Activated B cell treated with CpG ODN at 0.5 μM for 24 hours (primary cell): ENCODE results near the gene CHST12. TPM values are rescaled to one million over a fixed set of nuclear protein-coding genes. Genes with fewer than 3 reads are reported as not detected.
A peak's percentile ranks its signal among the peaks of the same experiment; 100 is the strongest.

Experiments used
- ATAC-seq: fragments of 200-7000 bp; cut with Tn5 transposase; one replicate; pipeline ENCODE4 v1.10.0; 2021; ENCODE audit warnings: low read depth, mild to moderate bottlenecking, moderate library complexity
- CTCF ChIA-PET: fragments of 350-600 bp; sonication (Branson Sonifier 250); formaldehyde crosslinking; loops from one replicate; lab custom pipeline; 2021; ENCODE audit warnings: antibody characterized with exemption; lab: Charles Lee
- POLR2A ChIA-PET: fragments of 350-600 bp; sonication (Branson Sonifier 250); formaldehyde crosslinking; loops from one replicate; lab custom pipeline; 2021; ENCODE audit warnings: antibody characterized with exemption; lab: Charles Lee
- DNase-seq: peaks from one replicate; pipeline ENCODE4 v3.0.0; 2022
- H3K27ac Mint-ChIP-seq: one replicate; pipeline ENCODE4 v1.8.0; 2020; ENCODE audit warnings: mixed read lengths
- H3K27me3 Mint-ChIP-seq: one replicate; pipeline ENCODE4 v1.8.0; 2021; ENCODE audit warnings: mixed read lengths
- H3K36me3 Mint-ChIP-seq: one replicate; pipeline ENCODE4 v1.8.0; 2021; ENCODE audit warnings: low read depth, mixed read lengths
- H3K4me1 Mint-ChIP-seq: one replicate; pipeline ENCODE4 v1.8.0; 2021; ENCODE audit warnings: mixed read lengths
- H3K4me3 Mint-ChIP-seq: one replicate; pipeline ENCODE4 v1.8.0; 2020; ENCODE audit warnings: mild to moderate bottlenecking, mixed read lengths
- H3K9me3 Mint-ChIP-seq: one replicate; pipeline ENCODE4 v1.8.0; 2020; ENCODE audit warnings: mixed read lengths
- CTCF ChIP-seq: fragments of 200-600 bp; IDR thresholded peaks from one replicate; pipeline ENCODE4 v1.8.0; 2022; ENCODE audit warnings: antibody characterized with exemption, mild to moderate bottlenecking
- intact Hi-C: fragments of 100-400 bp; cut with micrococcal nuclease; formaldehyde crosslinking; loops from one replicate; pipeline ENCODE4 v1.15.1; 2024
- total RNA-seq: library from RNA; stranded (reverse); gene quantifications from 2 replicates; pipeline ENCODE4 v1.2.3, GENCODE V29; 2022

CHST12 gene
- total RNA-seq, 1 donor from 2014 or later, result 14.4 TPM

GRCh38 chr7:2355705-2356008 lies 47.8 kb upstream of the CHST12 start:
- H3K4me3 Mint-ChIP-seq, result peak overlapping the region; percentile 82
- ATAC-seq (no peak), DNase-seq (no peak)
- no peaks in the 10 kb centered on the region for H3K27me3 Mint-ChIP-seq
- ChIA-PET POLR2A (interaction anchor here (0.6 to 1.6 kb wide), 4 partner anchors 51 to 94 kb away, joined by 3 to 7 read pairs (median 4); no protein-coding TSS in a partner anchor), CTCF (interaction anchor here (1.7 kb wide), 1 partner anchor 8 kb away, joined by 5 read pairs; no protein-coding TSS in a partner anchor)
- peaks cover 46% of the 10 kb centered on the region for H3K4me1 Mint-ChIP-seq
- peaks cover 43% of the 10 kb centered on the region for H3K36me3 Mint-ChIP-seq
- no peak for TF ChIP-seq CTCF
- H3K27ac Mint-ChIP-seq, result peak overlapping the region; percentile 69
- no peaks in the 10 kb centered on the region for H3K9me3 Mint-ChIP-seq
- intact Hi-C loops, result loop anchor here (2.0 kb wide), 2 partner anchors 123 to 163 kb away; partner anchors contain the start of genes LFNG and MAD1L1

GRCh38 chr7:2357165-2357564 lies 46.2 kb upstream of the CHST12 start:
- ATAC-seq (no peak), DNase-seq (no peak)
- H3K9me3 Mint-ChIP-seq, result no peaks in the 10 kb centered on the region
- intact Hi-C loops, result no loop called here
- peaks cover 48% of the 10 kb centered on the region for H3K4me1 Mint-ChIP-seq
- H3K27me3 Mint-ChIP-seq, result no peaks in the 10 kb centered on the region
- peaks cover 49% of the 10 kb centered on the region for H3K36me3 Mint-ChIP-seq
- no peak overlapping the region for H3K27ac Mint-ChIP-seq
- TF ChIP-seq CTCF, result no peak
- peak overlapping the region; percentile 36 for H3K4me3 Mint-ChIP-seq
- ChIA-PET POLR2A (interaction anchor here (0.5 kb wide), 1 partner anchor 77 kb away, joined by 3 read pairs; no protein-coding TSS in a partner anchor), CTCF (no interaction called here)

- ChIA-PET POLR2A (interaction anchor here (0.5 kb wide), 1 partner anchor 77 kb away, joined by 3 read pairs; no protein-coding TSS in a partner anchor), CTCF (interaction anchor here (2.7 kb wide), 1 partner anchor 10 kb away, joined by 8 read pairs; no protein-coding TSS in a partner anchor)
- ATAC-seq, result no peak
- H3K4me3 Mint-ChIP-seq, result peak overlapping the region; percentile 2
- peaks cover 53% of the 10 kb centered on the region for H3K36me3 Mint-ChIP-seq
- no peaks in the 10 kb centered on the region for H3K27me3 Mint-ChIP-seq
- DNase-seq, result no peak
- intact Hi-C loops, result no loop called here
- no peaks in the 10 kb centered on the region for H3K9me3 Mint-ChIP-seq
- no peak for TF ChIP-seq CTCF
- peaks cover 48% of the 10 kb centered on the region for H3K4me1 Mint-ChIP-seq
- H3K27ac Mint-ChIP-seq, result no peak overlapping the region
Observed at GRCh38 chr7:2357571-2357970, 45.8 kb upstream of the CHST12 start.

GRCh38 chr7:2358968-2359527 lies 44.4 kb upstream of the CHST12 start:
- DNase-seq (no peak), ATAC-seq (no peak)
- intact Hi-C loops, result no loop called here
- peaks cover 46% of the 10 kb centered on the region for H3K4me1 Mint-ChIP-seq
- peaks cover 68% of the 10 kb centered on the region for H3K36me3 Mint-ChIP-seq
- ChIA-PET CTCF (interaction anchor here (1.2 to 2.7 kb wide), 2 partner anchors 11 to 98 kb away, joined by 3 to 8 read pairs; no protein-coding TSS in a partner anchor), POLR2A (interaction anchor here (0.6 kb wide), 1 partner anchor 796 kb away, joined by 3 read pairs; no protein-coding TSS in a partner anchor)
- H3K27me3 Mint-ChIP-seq, result no peaks in the 10 kb centered on the region
- H3K4me3 Mint-ChIP-seq, result no peak overlapping the region
- H3K27ac Mint-ChIP-seq, result no peak overlapping the region
- TF ChIP-seq CTCF, result no peak
- no peaks in the 10 kb centered on the region for H3K9me3 Mint-ChIP-seq

GRCh38 chr7:2359610-2360009 lies 43.8 kb upstream of the CHST12 start:
- POLR2A ChIA-PET, result no interaction called here
- H3K9me3 Mint-ChIP-seq, result no peaks in the 10 kb centered on the region
- CTCF ChIA-PET, result interaction anchor here (1.2 to 2.7 kb wide), 2 partner anchors 12 to 98 kb away, joined by 3 to 8 read pairs; no protein-coding TSS in a partner anchor
- DNase-seq (no peak), ATAC-seq (no peak)
- TF ChIP-seq CTCF, result no peak
- intact Hi-C loops, result no loop called here
- no peak overlapping the region for H3K27ac Mint-ChIP-seq
- H3K4me3 Mint-ChIP-seq, result no peak overlapping the region
- H3K4me1 Mint-ChIP-seq, result peaks cover 42% of the 10 kb centered on the region
- no peaks in the 10 kb centered on the region for H3K27me3 Mint-ChIP-seq
- H3K36me3 Mint-ChIP-seq, result peaks cover 69% of the 10 kb centered on the region
